H1 (cell line): ENCODE data around the gene MAGI2. TPM values are rescaled to one million over a fixed set of nuclear protein-coding genes. Genes with fewer than 3 reads are reported as not detected.

Source experiments
- CTCF ChIA-PET: fragments of 300-600 bp; sonication (Branson Sonifier 250); formaldehyde crosslinking; loops from one replicate; lab custom pipeline; 2021; ENCODE audit not compliant: partially characterized antibody; lab: Charles Lee
- POLR2A ChIA-PET: fragments of 300-600 bp; sonication (Branson Sonifier 250); formaldehyde crosslinking; loops from one replicate; lab custom pipeline; 2021; ENCODE audit warnings: inconsistent platforms; ENCODE audit not compliant: partially characterized antibody; lab: Charles Lee
- DNase-seq, 2 experiments: peaks; one replicate each; pipeline versions ENCODE4 v3.0.0 to v3.0.0-alpha.2; 2010 to 2022; ENCODE audit warnings: low spot score in 2 of 2, low read depth in 1 of 2, mixed read lengths in 1 of 2
- FAIRE-seq: peaks from 2 replicates; lab custom pipeline; 2011; peaks lifted over from hg19 to GRCh38; lab: Jason Lieb, UNC
- H2AFZ ChIP-seq: 2 replicates; pipeline ENCODE4 v1.8.1; 2012; ENCODE audit warnings: low read length, inconsistent platforms
- H2AK5ac ChIP-seq: 2 replicates; pipeline ENCODE4 v1.6.1; 2013; ENCODE audit warnings: low read depth, low read length
- H2BK120ac ChIP-seq: replicated peaks from 2 replicates; pipeline ENCODE3; 2013; ENCODE audit warnings: low read depth, low read length, inconsistent platforms
- H2BK12ac ChIP-seq: 2 replicates; pipeline ENCODE4 v1.6.1; 2013; ENCODE audit warnings: low read depth, low read length
- H2BK15ac ChIP-seq: 2 replicates; pipeline ENCODE4 v1.6.1; 2013; ENCODE audit warnings: low read length
- H2BK20ac ChIP-seq: 2 replicates; pipeline ENCODE4 v1.6.1; 2013; ENCODE audit warnings: low read length
- H2BK5ac ChIP-seq: 2 replicates; pipeline ENCODE4 v1.6.1; 2013; ENCODE audit warnings: low read depth, low read length
- H3K14ac ChIP-seq: 2 replicates; pipeline ENCODE4 v1.6.1; 2013; ENCODE audit warnings: inconsistent platforms; ENCODE audit not compliant: insufficient read length
- H3K18ac ChIP-seq: 2 replicates; pipeline ENCODE4 v1.6.1; 2013; ENCODE audit warnings: low read length; ENCODE audit errors: extremely low read depth
- H3K23ac ChIP-seq: 2 replicates; pipeline ENCODE4 v1.6.1; 2013; ENCODE audit warnings: inconsistent platforms; ENCODE audit not compliant: insufficient read length
- H3K23me2 ChIP-seq: 2 replicates; pipeline ENCODE4 v1.6.1; 2013; ENCODE audit warnings: low read depth, low read length
- H3K27ac ChIP-seq: 2 replicates; pipeline ENCODE4 v1.6.1; 2011; ENCODE audit warnings: low read depth, low read length, inconsistent platforms
- H3K27me3 ChIP-seq, 4 experiments: replicated peaks in 1 of 4; 1 replicate in 1 of 4; 2 replicates in 3 of 4; pipeline versions ENCODE4 v1.6.1 to v1.8.1; 2011 to 2013; ENCODE audit warnings: low read length in 3 of 4, mild to moderate bottlenecking in 3 of 4, inconsistent platforms in 2 of 4, mixed read lengths in 2 of 4, moderate library complexity in 1 of 4; ENCODE audit not compliant: control insufficient read depth in 3 of 4, insufficient read depth in 3 of 4; ENCODE audit errors: extremely low read depth in 1 of 4
- H3K36me3 ChIP-seq, 4 experiments: 2 replicates each; pipeline versions ENCODE4 v1.6.1 to v1.8.1; 2011 to 2013; ENCODE audit warnings: mild to moderate bottlenecking in 4 of 4, low read length in 3 of 4, moderate library complexity in 2 of 4, control low read depth in 1 of 4, inconsistent platforms in 1 of 4; ENCODE audit not compliant: insufficient read depth in 4 of 4, control insufficient read depth in 2 of 4
- H3K4ac ChIP-seq: replicated peaks from 2 replicates; pipeline ENCODE3; 2013; ENCODE audit warnings: low read length, low read depth, mixed read lengths, inconsistent platforms; ENCODE audit not compliant: insufficient read length
- H3K4me1 ChIP-seq, 4 experiments: replicated peaks in 1 of 4; 1 replicate in 1 of 4; 2 replicates in 3 of 4; pipeline versions ENCODE4 v1.6.1 to v1.8.1; 2011 to 2013; ENCODE audit warnings: low read length in 3 of 4, inconsistent platforms in 2 of 4, mixed read lengths in 1 of 4; ENCODE audit not compliant: insufficient read depth in 4 of 4, control insufficient read depth in 3 of 4
- H3K4me2 ChIP-seq, 2 experiments: 2 replicates each; pipeline versions ENCODE4 v1.6.1 to v1.8.1; 2011 to 2013; ENCODE audit warnings: low read depth in 2 of 2, low read length in 2 of 2, control low read depth in 1 of 2, inconsistent platforms in 1 of 2, mild to moderate bottlenecking in 1 of 2; ENCODE audit not compliant: insufficient read depth in 1 of 2
- H3K4me3 ChIP-seq, 4 experiments: fragments of 200-600, 300-600 bp in 1 of 4; sonication (generic), shearing (Covaris generic), sonication (Bioruptor Twin) in 1 of 4; 2 replicates each; pipeline versions ENCODE4 v1.5.1 to v1.8.1; 2011 to 2016; ENCODE audit warnings: low read length in 4 of 4, low read depth in 3 of 4, control low read depth in 2 of 4, inconsistent platforms in 2 of 4, mild to moderate bottlenecking in 2 of 4, mixed read lengths in 1 of 4, moderate library complexity in 1 of 4; ENCODE audit not compliant: insufficient read depth in 2 of 4; ENCODE audit errors: extremely low read depth in 1 of 4
- H3K56ac ChIP-seq: replicated peaks from 2 replicates; pipeline ENCODE3; 2013; ENCODE audit warnings: low read depth, mild to moderate bottlenecking, mixed read lengths, low read length, inconsistent platforms; ENCODE audit not compliant: insufficient read length
- H3K79me1 ChIP-seq: 2 replicates; pipeline ENCODE4 v1.6.1; 2013; ENCODE audit warnings: low read depth, low read length, control low read depth
- H3K79me2 ChIP-seq, 2 experiments: 2 replicates each; pipeline versions ENCODE4 v1.6.1 to v1.8.1; 2012 to 2013; ENCODE audit warnings: low read length in 2 of 2, mild to moderate bottlenecking in 2 of 2, inconsistent platforms in 1 of 2; ENCODE audit not compliant: insufficient read depth in 2 of 2, control insufficient read depth in 1 of 2
- H3K9ac ChIP-seq, 4 experiments: replicated peaks in 1 of 4; 1 replicate in 1 of 4; 2 replicates in 3 of 4; pipeline versions ENCODE4 v1.6.1 to v1.8.1; 2011 to 2013; ENCODE audit warnings: low read depth in 3 of 4, low read length in 3 of 4, control low read depth in 2 of 4, mild to moderate bottlenecking in 2 of 4, moderate library complexity in 2 of 4, inconsistent platforms in 1 of 4; ENCODE audit errors: extremely low read depth in 1 of 4
- H3K9me3 ChIP-seq, 2 experiments: 2 replicates each; pipeline versions ENCODE4 v1.6.1 to v1.8.1; 2012 to 2013; ENCODE audit warnings: mild to moderate bottlenecking in 2 of 2, moderate library complexity in 2 of 2, control low read depth in 1 of 2, inconsistent platforms in 1 of 2, low read depth in 1 of 2, low read length in 1 of 2, mixed read lengths in 1 of 2; ENCODE audit not compliant: insufficient read depth in 2 of 2
- H4K20me1 ChIP-seq, 2 experiments: replicated peaks in 1 of 2; 2 replicates each; pipeline versions ENCODE3 to v1.8.1; 2011 to 2013; ENCODE audit warnings: inconsistent platforms in 2 of 2, low read length in 2 of 2, mild to moderate bottlenecking in 1 of 2; ENCODE audit not compliant: insufficient read depth in 2 of 2, control insufficient read depth in 1 of 2
- H4K5ac ChIP-seq: 2 replicates; pipeline ENCODE4 v1.6.1; 2013; ENCODE audit warnings: low read length, low read depth, mixed read lengths, inconsistent platforms; ENCODE audit not compliant: insufficient read length
- H4K8ac ChIP-seq: 2 replicates; pipeline ENCODE4 v1.8.0; 2013; ENCODE audit warnings: mild to moderate bottlenecking, moderate library complexity, low read length, inconsistent platforms; ENCODE audit not compliant: insufficient read depth; ENCODE audit errors: extremely low read depth
- H4K91ac ChIP-seq: replicated peaks from 2 replicates; pipeline ENCODE3; 2013; ENCODE audit warnings: low read length, mixed read lengths, inconsistent platforms; ENCODE audit not compliant: insufficient read length
- BCL11A ChIP-seq, 2 experiments: IDR thresholded peaks; one replicate each; pipeline ENCODE4 v1.6.1; 2011; ENCODE audit warnings: low read depth in 2 of 2, low read length in 2 of 2, mild to moderate bottlenecking in 2 of 2
- CHD2 ChIP-seq: IDR thresholded peaks from 2 replicates; pipeline ENCODE4 v1.6.1; 2012; ENCODE audit warnings: low read length, improper control_type of control experiment
- CTCF ChIP-seq, 3 experiments: IDR thresholded peaks; 1 replicate in 2 of 3; 2 replicates in 1 of 3; pipeline versions ENCODE4 v1.5.1 to v1.6.1; 2011; ENCODE audit warnings: low read length in 3 of 3, mild to moderate bottlenecking in 3 of 3, inconsistent platforms in 2 of 3, low read depth in 1 of 3, moderate library complexity in 1 of 3; ENCODE audit not compliant: insufficient read depth in 1 of 3; ENCODE audit errors: control extremely low read depth in 1 of 3
- E2F6 ChIP-seq: IDR thresholded peaks from 2 replicates; pipeline ENCODE4 v1.6.1; 2012; ENCODE audit warnings: inconsistent platforms
- FOSL1 ChIP-seq: IDR thresholded peaks from 2 replicates; pipeline ENCODE4 v1.6.1; 2011; ENCODE audit warnings: mild to moderate bottlenecking, low read depth, low read length, moderate library complexity; ENCODE audit not compliant: insufficient read depth
- JUND ChIP-seq: IDR thresholded peaks from 2 replicates; pipeline ENCODE4 v1.6.1; 2011; ENCODE audit warnings: mild to moderate bottlenecking, improper control_type of control experiment, low read length
- KDM1A ChIP-seq: fragments of 200-600, 300-600 bp; sonication (generic); IDR thresholded peaks from 2 replicates; pipeline ENCODE4 v1.7.1; 2016; ENCODE audit warnings: mild to moderate bottlenecking, low read length, borderline replicate concordance
- MAX ChIP-seq: IDR thresholded peaks from 2 replicates; pipeline ENCODE4 v1.6.1; 2012; ENCODE audit warnings: inconsistent platforms
- RFX5 ChIP-seq: IDR thresholded peaks from 2 replicates; pipeline ENCODE4 v1.6.1; 2011; ENCODE audit warnings: low read depth, low read length, improper control_type of control experiment, borderline replicate concordance
- SP4 ChIP-seq: IDR thresholded peaks from 2 replicates; pipeline ENCODE4 v1.6.1; 2012; ENCODE audit warnings: low read length, inconsistent platforms
- TAF7 ChIP-seq: optimal IDR thresholded peaks from 2 replicates; pipeline ENCODE3; 2011; ENCODE audit warnings: low read depth, mild to moderate bottlenecking, inconsistent platforms, low read length, moderate library complexity, borderline replicate concordance
- WGBS, 2 experiments: shearing (Covaris generic) in 1 of 2; methylation state at CpG; one replicate each; pipeline versions ENCODE4 v1.1.6 to v1.1.7; 2013 to 2015; ENCODE audit warnings: low lambda C conversion rate in 2 of 2, mixed read lengths in 2 of 2, inconsistent platforms in 1 of 2, low coverage in 1 of 2, missing lambda C conversion rate in 1 of 2; ENCODE audit not compliant: insufficient replicate concordance in 2 of 2, insufficient coverage in 1 of 2, insufficient read length in 1 of 2; ENCODE audit errors: extremely low coverage in 1 of 2, missing lambda C conversion rate in 1 of 2; 5-methylcytosine and 5-hydroxymethylcytosine counted together
- polyA plus RNA-seq, 7 experiments: library from polyadenylated mRNA; depleted of rRNA in 3 of 7; stranded (reverse) in 5 of 7; unstranded in 2 of 7; fragments of >200 nt in 5 of 7; fragments of 200-250 nt in 2 of 7; gene quantifications; 1 replicate in 5 of 7; 2 replicates in 1 of 7; 4 replicates in 1 of 7; pipeline versions ENCODE4 v1.2.1 to v1.2.3, GENCODE V29; 2011 to 2013; ENCODE audit warnings: missing spikeins in 2 of 7, mixed read lengths in 2 of 7
- total RNA-seq: library from RNA; stranded (reverse); fragmentation: NEBNext Ultra II Directional; extraction: Animal tissue kit (Norgen Biotek cat#: 25700); gene quantifications from 2 replicates; pipeline ENCODE4 v1.2.1, GENCODE V29; 2021

Gene MAGI2
- total and polyA plus RNA-seq, 2 of the 8 experiments (the other 6 are each of a cell fraction or from before 2014, with no cell fraction given) = 6.0 to 27.3 TPM

- no peaks in the 10 kb centered on the region for H3K27me3 ChIP-seq
- H3K9ac ChIP-seq = no peak overlapping the region
- FAIRE-seq = no peak
- no peak overlapping the region for H2AFZ ChIP-seq
- no peaks in the 10 kb centered on the region for H3K9me3 ChIP-seq
- H3K79me1 ChIP-seq = no peaks in the 10 kb centered on the region
- no peak overlapping the region for H2BK5ac ChIP-seq
- H3K14ac ChIP-seq = no peak overlapping the region
- no peak overlapping the region for H4K8ac ChIP-seq
- no peak overlapping the region for H3K23ac ChIP-seq
- no peak overlapping the region for H3K56ac ChIP-seq
- no peak overlapping the region for H2AK5ac ChIP-seq
- H2BK120ac ChIP-seq = no peak overlapping the region
- H3K4me3 ChIP-seq = no peak overlapping the region
- H2BK15ac ChIP-seq = no peak overlapping the region
- no peaks in the 10 kb centered on the region for H3K79me2 ChIP-seq
- no peak overlapping the region for H4K91ac ChIP-seq
- H3K18ac ChIP-seq = no peak overlapping the region
- H4K20me1 ChIP-seq = no peaks in the 10 kb centered on the region
- H3K4ac ChIP-seq = no peak overlapping the region
- WGBS, 2 experiments = 87% methylated on average over 3 of the region's 3 CpGs; no CpG with 5 or more reads in 1 of the 2 experiments
- H3K27ac ChIP-seq = no peak overlapping the region
- H4K5ac ChIP-seq = no peak overlapping the region
- no peak overlapping the region; the same call in 1 of the 2 replicates for H2BK12ac ChIP-seq
- no peaks in the 10 kb centered on the region; a peak in 1 of 8 replicates for H3K36me3 ChIP-seq
- ChIA-PET POLR2A (no interaction called here), CTCF (interaction anchor here (0.6 to 0.7 kb wide), 2 partner anchors 19 to 55 kb away, joined by 3 to 4 read pairs; no protein-coding TSS in a partner anchor)
- no peak for DNase-seq
- H3K4me2 ChIP-seq = no peak overlapping the region; a peak in 1 of 4 replicates
- H3K23me2 ChIP-seq = no peaks in the 10 kb centered on the region
- H3K4me1 ChIP-seq = peaks cover 4 to 11% (median 7%) of the 10 kb centered on the region in 4 experiments
- H2BK20ac ChIP-seq = no peak overlapping the region
- TF ChIP-seq BCL11A (IDR thresholded peaks at IDR 0.05; ENCODE audit: low read depth in 2 of 2, low read length in 2 of 2) (no peak), CTCF (IDR thresholded peaks at IDR 0.05; ENCODE audit: control extremely low read depth in 1 of 3, insufficient read depth in 1 of 3, low read depth in 1 of 3, low read length in 3 of 3) (no peak), MAX (no peak), CHD2 (no peak), FOSL1 (no peak), TAF7 (no peak), KDM1A (no peak), JUND (no peak), E2F6 (no peak), SP4 (no peak), RFX5 (no peak)
These were observed 1378.8 kb downstream of the MAGI2 start for GRCh38 chr7:78074713-78075112.
